D721Med (cell line): ENCODE measurements around the gene BMP6.

Experiments used
- DNase-seq: peaks from one replicate; pipeline ENCODE4 v3.0.0; 2011; ENCODE audit warnings: low spot score; ENCODE audit not compliant: insufficient read length
- FAIRE-seq: peaks from 2 replicates; lab custom pipeline; 2011; peaks lifted over from hg19 to GRCh38; lab: Jason Lieb, UNC
- CTCF ChIP-seq: IDR thresholded peaks from 2 replicates; pipeline ENCODE4 v1.5.1; 2012; ENCODE audit warnings: mild to moderate bottlenecking, control low read depth; ENCODE audit not compliant: insufficient read depth; ENCODE audit errors: missing control alignments

BMP6 gene

GRCh38 chr6:7920425-7920824, 194.5 kb downstream of the BMP6 start:
- FAIRE-seq (no peak), DNase-seq (no peak)
- TF ChIP-seq CTCF: no peak

DNA sequence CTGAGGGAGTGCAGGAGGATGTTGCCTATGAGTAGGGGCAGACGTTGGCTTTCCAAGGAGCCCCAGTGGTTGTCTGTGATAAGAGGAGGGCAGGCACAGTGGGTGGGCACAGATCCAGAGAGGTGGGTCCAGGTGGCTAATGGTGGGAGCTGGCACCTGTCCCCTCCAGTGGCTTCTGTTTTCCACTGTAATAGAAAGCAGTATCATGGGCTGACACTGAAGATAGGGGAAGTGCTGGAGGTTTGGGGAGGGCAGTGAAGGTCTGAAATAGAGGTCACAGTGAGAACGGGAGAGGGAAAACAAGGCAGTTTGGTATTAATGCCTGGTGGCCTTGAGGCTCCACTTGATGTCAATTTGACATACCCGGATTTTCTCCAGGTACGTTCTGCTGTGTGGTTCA, 195.1 kb downstream of the BMP6 start:
- no peak for DNase-seq
- FAIRE-seq: no peak
- no peak for TF ChIP-seq CTCF

DNA sequence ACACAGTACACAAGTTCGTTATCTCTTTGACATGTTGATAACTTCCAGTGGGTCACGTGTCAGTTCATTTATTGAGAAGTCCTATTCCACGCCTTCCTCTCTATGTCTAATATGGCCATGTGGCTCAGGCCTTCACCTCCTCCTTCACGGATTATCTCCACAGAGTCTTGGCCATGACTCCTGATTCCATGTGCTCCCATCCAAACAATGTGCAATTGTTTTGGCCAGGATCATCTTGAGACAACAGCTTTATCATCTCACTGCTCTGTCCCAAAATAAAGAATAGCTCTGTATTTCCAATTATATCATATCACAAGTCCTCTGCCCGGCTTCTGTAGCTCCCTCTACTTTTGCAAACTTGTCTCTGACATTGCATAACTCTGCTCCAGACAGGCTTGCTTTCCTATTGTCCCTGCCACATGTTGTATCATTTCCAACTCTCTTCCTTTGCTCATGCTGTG, 195.8 kb downstream of the BMP6 start:
- TF ChIP-seq CTCF: no peak
- FAIRE-seq (no peak), DNase-seq (no peak)

DNA sequence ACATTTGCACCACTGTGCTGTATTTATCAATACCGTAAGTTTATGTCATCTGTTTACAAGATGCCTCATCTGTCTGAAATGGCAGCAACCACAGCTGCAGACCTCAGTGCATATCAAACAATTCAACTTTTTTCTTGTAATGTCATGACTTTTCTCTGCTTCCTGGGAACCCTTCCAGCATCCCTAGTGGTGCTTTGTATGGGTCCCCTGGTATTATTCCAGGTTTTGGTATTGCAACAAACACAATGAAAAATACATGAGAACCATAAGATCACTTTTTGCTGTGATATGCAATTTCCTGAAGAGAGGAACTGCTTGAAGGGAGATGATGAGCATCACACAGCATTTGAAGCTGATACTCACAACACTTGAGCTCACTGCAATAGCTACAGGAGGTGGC, 196.7 kb downstream of the BMP6 start:
- no peak for TF ChIP-seq CTCF
- FAIRE-seq (no peak), DNase-seq (no peak)

- no peak for TF ChIP-seq CTCF
- FAIRE-seq: no peak
- DNase-seq: no peak
These were observed 199.0 kb downstream of the BMP6 start for GRCh38 chr6:7924867-7925266.
